Measurements from ENCODE around the gene NR4A2. TPM values are rescaled to one million over a fixed set of nuclear protein-coding genes. Genes with fewer than 3 reads are reported as not detected.

NR4A2 gene
- total RNA-seq, 1 experiment from 2014 or later = 0.66 TPM

- TF ChIP-seq ZNF416 (CRISPR knock-in tag; IDR thresholded peaks at IDR 0.05) (no peak), USF1 (CRISPR knock-in tag; IDR thresholded peaks at IDR 0.05) (peak; percentile 54; the same call in 1 of the 2 replicates)
Measured at GRCh38 chr2:156325688-156326525, 6.6 kb downstream of the NR4A2 start (continued).

GRCh38 chr2:156323754-156324153 lies 8.8 kb downstream of the NR4A2 start:
- POLR2A ChIA-PET = no interaction called here
- peaks cover 100% of the 10 kb centered on the region for H3K27me3 Mint-ChIP-seq (ENCODE audit: low read depth)
- DNase-seq (ENCODE audit: low spot score) = no peak

More at GRCh38 chr2:156323754-156324153, 8.8 kb downstream of the NR4A2 start:
- CTCF ChIA-PET = interaction anchor here (1.5 kb wide), 1 partner anchor 213 kb away, joined by 4 read pairs; no protein-coding TSS in a partner anchor
- no peak for ATAC-seq
- peaks cover 4% of the 10 kb centered on the region; the same call in 1 of the 2 replicates for H3K9me3 Mint-ChIP-seq
- peaks cover 4% of the 10 kb centered on the region for H3K36me3 Mint-ChIP-seq
- no peak overlapping the region for H3K27ac Mint-ChIP-seq
- TF ChIP-seq HMGXB4 (CRISPR knock-in tag; IDR thresholded peaks at IDR 0.05) (no peak), TEAD4 (CRISPR knock-in tag; IDR thresholded peaks at IDR 0.05) (no peak), NR3C1 (CRISPR knock-in tag; conservative IDR thresholded peaks at IDR 0.05; ENCODE audit: low read depth) (no peak), AFF4 (CRISPR knock-in tag; IDR thresholded peaks at IDR 0.05; ENCODE audit: borderline replicate concordance) (no peak), CDX4 (CRISPR knock-in tag; IDR thresholded peaks at IDR 0.05; ENCODE audit: borderline replicate concordance) (no peak), E2F4 (CRISPR knock-in tag; IDR thresholded peaks at IDR 0.05; ENCODE audit: borderline replicate concordance, low read depth) (no peak), ZNF121 (CRISPR knock-in tag; IDR thresholded peaks at IDR 0.05) (no peak), KAT7 (CRISPR knock-in tag; IDR thresholded peaks at IDR 0.05; ENCODE audit: borderline replicate concordance) (no peak), CBFB (CRISPR knock-in tag; IDR thresholded peaks at IDR 0.05; ENCODE audit: low read depth) (no peak), TCF7 (CRISPR knock-in tag; IDR thresholded peaks at IDR 0.05; ENCODE audit: low read depth) (no peak), MYBL2 (CRISPR knock-in tag; IDR thresholded peaks at IDR 0.05) (no peak), ZNF416 (CRISPR knock-in tag; IDR thresholded peaks at IDR 0.05) (no peak)
- peaks cover 68% of the 10 kb centered on the region for H3K4me1 Mint-ChIP-seq
- peak overlapping the region; percentile 62; the same call in 1 of the 2 replicates for H3K4me3 Mint-ChIP-seq
